ENCODE measurements around the gene CACFD1. TPM values are rescaled to one million over a fixed set of nuclear protein-coding genes. Genes with fewer than 3 reads are reported as not detected.

Gene CACFD1
- total RNA-seq, 1 experiment from 2014 or later = 22.5 TPM

GRCh38 chr9:133455936-133456335, 3.8 kb upstream of the CACFD1 start:
- DNase-seq (ENCODE audit: low spot score) = no peak
- TF ChIP-seq HMGA2 (CRISPR knock-in tag; IDR thresholded peaks at IDR 0.05) (no peak), ZNF281 (CRISPR knock-in tag; IDR thresholded peaks at IDR 0.05) (no peak), ZNF416 (CRISPR knock-in tag; IDR thresholded peaks at IDR 0.05) (no peak), ZNF671 (CRISPR knock-in tag; IDR thresholded peaks at IDR 0.05) (no peak), E2F4 (CRISPR knock-in tag; IDR thresholded peaks at IDR 0.05; ENCODE audit: borderline replicate concordance, low read depth) (no peak), MLX (CRISPR knock-in tag; IDR thresholded peaks at IDR 0.05) (no peak), ZNF425 (CRISPR knock-in tag; conservative IDR thresholded peaks at IDR 0.05) (no peak), ATF6 (CRISPR knock-in tag; IDR thresholded peaks at IDR 0.05) (no peak), IRF1 (CRISPR knock-in tag; IDR thresholded peaks at IDR 0.05) (no peak), ZNF532 (CRISPR knock-in tag; IDR thresholded peaks at IDR 0.05; ENCODE audit: borderline replicate concordance) (no peak), ZNF219 (CRISPR knock-in tag; IDR thresholded peaks at IDR 0.05; ENCODE audit: borderline replicate concordance) (no peak)
- CTCF ChIA-PET = interaction anchor here (0.7 to 3.0 kb wide), 6 partner anchors 10 to 269 kb away, joined by 3 to 15 read pairs (median 4); no protein-coding TSS in a partner anchor
- Mint-ChIP-seq H3K36me3 (no peaks in the 10 kb centered on the region), H3K4me3 (no peak overlapping the region), H3K4me1 (peaks cover 16% of the 10 kb centered on the region), H3K27ac (no peak overlapping the region), H3K9me3 (no peaks in the 10 kb centered on the region), H3K27me3 (ENCODE audit: low read depth) (no peaks in the 10 kb centered on the region)
- no peak for ATAC-seq
- POLR2A ChIA-PET = interaction anchor here (0.5 kb wide), 1 partner anchor 675 kb away, joined by 4 read pairs; no protein-coding TSS in a partner anchor

All from WTC11 (cell line).